Measurements from ENCODE around the gene GET4. TPM values are rescaled to one million over a fixed set of nuclear protein-coding genes. Genes with fewer than 3 reads are reported as not detected.

The GET4 gene
- total and polyA plus RNA-seq, 10 of the 15 experiments (the other 5 are each of a cell fraction or from before 2014, with no cell fraction given) = 0.66 to 73.8 (median 34.0) TPM

- TF ChIP-seq KDM1A (IDR thresholded peaks at IDR 0.05; ENCODE audit: borderline replicate concordance) = no peak
These were observed 20.5 kb upstream of the GET4 start (continued) for GRCh38 chr7:855686-856369.

GRCh38 chr7:856444-857095 lies 19.8 kb upstream of the GET4 start:
- no TSS peak for BruUV-seq (replicated peaks)
- WGBS (ENCODE audit: insufficient coverage, insufficient replicate concordance, low lambda C conversion rate, missing lambda C conversion rate) = 95% methylated on average over 30 of the region's 30 CpGs
- in situ Hi-C loops (cut with MboI) (no loop called here), intact Hi-C loops (cut with micrococcal nuclease; ENCODE audit: unreplicated experiment) (no loop called here)
- Histone ChIP-seq H4K20me1 (ENCODE audit: control insufficient read depth, insufficient read depth) (no peaks in the 10 kb centered on the region), H3K36me3 (ENCODE audit: control insufficient read depth in 2 of 2, insufficient read depth in 2 of 2, low read length in 1 of 2) (peaks cover 35 to 51% of the 10 kb centered on the region in 2 experiments), H3K27ac (ENCODE audit: control insufficient read depth, insufficient read depth) (no peak overlapping the region), H3K4me2 (ENCODE audit: control insufficient read depth, insufficient read depth) (no peak overlapping the region), H3K27me3 (replicated peaks in 1 of 2; ENCODE audit: control insufficient read depth in 2 of 2, insufficient read depth in 2 of 2, low read length in 1 of 2) (no peaks in the 10 kb centered on the region), H3K9me3 (replicated peaks; ENCODE audit: control insufficient read depth, insufficient read depth, low read length) (no peaks in the 10 kb centered on the region), H3K4me3 (no peak overlapping the region), H2AFZ (ENCODE audit: control insufficient read depth, low read depth, low read length) (no peak overlapping the region), H3K79me2 (ENCODE audit: control insufficient read depth, insufficient read depth, low read length) (no peaks in the 10 kb centered on the region), H3K4me1 (ENCODE audit: control insufficient read depth, insufficient read depth, low read length) (no peaks in the 10 kb centered on the region), H3K9ac (ENCODE audit: control insufficient read depth, insufficient read depth, low read length) (no peak overlapping the region)
- ChIA-PET POLR2A (no interaction called here), SMC1A (ENCODE audit: uncharacterized antibody, unreplicated experiment) (no interaction called here), RAD21 (ENCODE audit: unreplicated experiment) (no interaction called here), CTCF (interaction anchor here (1.9 kb wide), 1 partner anchor 17 kb away, joined by 7 read pairs; no protein-coding TSS in a partner anchor)
- FAIRE-seq (no peak), ATAC-seq (no peak), DNase-seq (ENCODE audit: low read depth, low spot score) (no peak)
- TF ChIP-seq MAX (IDR thresholded peaks at IDR 0.05; ENCODE audit: low read depth, low read length) (no peak), RBBP5 (conservative IDR thresholded peaks at IDR 0.05) (no peak), ZNF274 (IDR thresholded peaks at IDR 0.05; ENCODE audit: insufficient read depth, insufficient read length) (no peak), MTA3 (IDR thresholded peaks at IDR 0.05; ENCODE audit: borderline replicate concordance, low read length) (no peak), CTCF (IDR thresholded peaks at IDR 0.05 in 2 of 3, conservative IDR thresholded peaks at IDR 0.05 in 1 of 3; ENCODE audit: control insufficient read depth in 2 of 3, extremely low read depth in 1 of 3, insufficient read depth in 1 of 3, low read depth in 3 of 3, low read length in 3 of 3) (no peak), CHD4 (IDR thresholded peaks at IDR 0.05) (no peak), E2F8 (IDR thresholded peaks at IDR 0.05; ENCODE audit: low read depth, partially characterized antibody) (no peak), RAD51 (IDR thresholded peaks at IDR 0.05) (no peak), SIX5 (IDR thresholded peaks at IDR 0.05; ENCODE audit: low read depth, low read length, severe bottlenecking) (no peak), BCLAF1 (IDR thresholded peaks at IDR 0.05) (no peak), ETV6 (conservative IDR thresholded peaks at IDR 0.05 in 1 of 2, IDR thresholded peaks at IDR 0.05 in 1 of 2; ENCODE audit: borderline replicate concordance in 1 of 2, low read depth in 1 of 2) (no peak), SPI1 (IDR thresholded peaks at IDR 0.05; ENCODE audit: borderline replicate concordance, insufficient read depth, low read depth, low read length) (no peak)
